ENCODE results near the gene CBX5. TPM values are rescaled to one million over a fixed set of nuclear protein-coding genes. Genes with fewer than 3 reads are reported as not detected.
A peak's percentile ranks its signal among the peaks of the same experiment; 100 is the strongest.

CBX5 gene
- total and polyA plus RNA-seq, 9 of the 15 experiments (the other 6 are each of a cell fraction or from before 2014, with no cell fraction given): 32.6 to 102 (median 59.2) TPM

- TF ChIP-seq ZNF239 (CRISPR knock-in tag; IDR thresholded peaks at IDR 0.05) (no peak), LCOR (CRISPR knock-in tag; IDR thresholded peaks at IDR 0.05) (no peak), TSHZ1 (CRISPR knock-in tag; IDR thresholded peaks at IDR 0.05) (no peak), SNRNP70 (optimal IDR thresholded peaks at IDR 0.05; ENCODE audit: low read depth, low read length) (no peak), ARHGAP35 (IDR thresholded peaks at IDR 0.05; ENCODE audit: partially characterized antibody) (no peak), ZNF436 (CRISPR knock-in tag; IDR thresholded peaks at IDR 0.05) (no peak), FOXK1 (CRISPR knock-in tag; IDR thresholded peaks at IDR 0.05; ENCODE audit: borderline replicate concordance) (no peak), CTCF (IDR thresholded peaks at IDR 0.05 in 2 of 3, conservative IDR thresholded peaks at IDR 0.05 in 1 of 3; ENCODE audit: insufficient read depth in 2 of 3, low read depth in 1 of 3, low read length in 3 of 3) (peak in 1 of 3 experiments; percentile 4; a peak in 1 of 6 replicates), ELF4 (CRISPR knock-in tag; IDR thresholded peaks at IDR 0.05) (peak; percentile 35; the same call in 1 of the 2 replicates), TAF9B (IDR thresholded peaks at IDR 0.05; ENCODE audit: partially characterized antibody) (peak; percentile 51), HOMEZ (CRISPR knock-in tag; IDR thresholded peaks at IDR 0.05) (no peak), NFATC3 (IDR thresholded peaks at IDR 0.05) (peak; percentile 46; the same call in 1 of the 2 replicates), RFX1 (IDR thresholded peaks at IDR 0.05) (no peak), ERF (CRISPR knock-in tag; IDR thresholded peaks at IDR 0.05) (peak; percentile 52; the same call in 1 of the 2 replicates), AFF1 (IDR thresholded peaks at IDR 0.05; ENCODE audit: low read depth in 1 of 2, partially characterized antibody in 2 of 2) (peak in 1 of 2 experiments; percentile 31)
Observed at GRCh38 chr12:54286042-54287030, 6.4 kb upstream of the CBX5 start (continued).
